ENCODE results near the gene R3HDML. TPM values are rescaled to one million over a fixed set of nuclear protein-coding genes. Genes with fewer than 3 reads are reported as not detected.

Gene R3HDML
- total and polyA plus RNA-seq, 9 of the 15 experiments (the other 6 are each of a cell fraction or from before 2014, with no cell fraction given), result not detected

GRCh38 chr20:44394702-44395460 lies 58.0 kb downstream of the R3HDML start (continued):
- TF ChIP-seq PRDM10 (IDR thresholded peaks at IDR 0.05; ENCODE audit: partially characterized antibody), result no peak
- no peak for TF ChIP-seq ILF3 (IDR thresholded peaks at IDR 0.05; ENCODE audit: borderline replicate concordance)
- peak; percentile 70 for TF ChIP-seq SMARCA4 (IDR thresholded peaks at IDR 0.05)
- TF ChIP-seq FUS (optimal IDR thresholded peaks at IDR 0.05; ENCODE audit: low read depth, low read length), result no peak
- TF ChIP-seq ZNF121 (CRISPR knock-in tag; conservative IDR thresholded peaks at IDR 0.05), result no peak
- no peak for TF ChIP-seq GMEB1 (CRISPR knock-in tag; IDR thresholded peaks at IDR 0.05)
- TF ChIP-seq ZFX (CRISPR knock-in tag; IDR thresholded peaks at IDR 0.05), result no peak
- no peak for TF ChIP-seq ZNF75A (CRISPR knock-in tag; IDR thresholded peaks at IDR 0.05)
- TF ChIP-seq E2F8 (IDR thresholded peaks at IDR 0.05; ENCODE audit: low read depth, partially characterized antibody), result no peak
- no peak for TF ChIP-seq NRF1 (conservative IDR thresholded peaks at IDR 0.05 in 1 of 2, IDR thresholded peaks at IDR 0.05 in 1 of 2)
- TF ChIP-seq ZNF398 (CRISPR knock-in tag; IDR thresholded peaks at IDR 0.05), result no peak
- peak; percentile 80 for TF ChIP-seq TAL1 (IDR thresholded peaks at IDR 0.05)
- TF ChIP-seq ZBTB49 (CRISPR knock-in tag; IDR thresholded peaks at IDR 0.05; ENCODE audit: borderline replicate concordance), result no peak
- TF ChIP-seq MTA2 (IDR thresholded peaks at IDR 0.05; ENCODE audit: low read depth), result peak; percentile 73
- TF ChIP-seq CREM (IDR thresholded peaks at IDR 0.05; ENCODE audit: low read depth), result no peak

Measured in K562 (cell line).